GM18498 (cell line): ENCODE measurements around the gene NTNG1.
"Not testable (repeated sequence)": the region's sequence is repeated elsewhere in the genome, so short reads cannot be mapped to it uniquely, and the experiment has no call there.

Experiments used
- ATAC-seq: cut with Tn5 transposase; IDR thresholded peaks from one replicate; pipeline ENCODE4 v1.9.1; 2021; ENCODE audit warnings: mild to moderate bottlenecking, moderate library complexity; ENCODE audit not compliant: unreplicated experiment

Gene NTNG1

DNA sequence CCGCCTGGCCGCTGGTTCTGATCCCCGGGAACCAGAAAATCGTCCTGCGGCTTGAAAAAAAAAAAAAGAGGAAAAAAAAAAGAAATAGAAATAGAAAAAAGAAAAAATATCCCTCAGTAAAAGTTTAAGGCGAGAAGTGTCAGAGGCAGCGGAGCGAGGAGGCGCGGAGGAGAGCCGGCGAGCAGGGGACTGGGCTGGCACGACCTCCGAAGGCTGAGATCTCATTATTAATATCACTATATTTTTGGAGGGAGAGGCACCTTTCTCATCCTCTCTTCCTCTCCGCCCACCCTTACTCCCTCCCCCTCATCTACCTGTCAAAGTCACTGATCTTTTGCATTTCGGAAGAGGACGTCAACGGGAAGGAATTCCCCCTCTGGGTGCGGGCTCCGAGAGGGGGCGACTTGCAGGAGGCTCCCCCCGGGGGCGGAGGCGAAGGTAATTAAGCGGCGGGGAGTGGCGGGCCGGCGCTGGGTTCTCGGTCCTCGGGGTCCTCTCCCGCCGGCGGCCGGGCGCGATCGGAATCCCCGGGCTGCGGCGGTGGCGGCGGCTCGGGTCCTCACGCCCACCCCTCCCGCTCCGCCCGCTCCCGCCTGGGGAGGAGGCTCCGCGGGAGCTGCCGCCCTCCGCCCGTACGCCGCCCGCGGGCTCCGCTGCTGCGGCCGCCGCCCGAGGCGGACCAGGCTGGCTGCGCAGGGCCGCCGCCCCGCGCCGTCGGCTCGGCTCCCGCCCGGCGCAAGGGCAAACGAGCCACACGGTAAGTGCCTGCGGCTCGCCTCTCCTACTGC lies at the start of gene NTNG1:
Gene NTNG1 (plus strand): TSS at position 337 of the 788 bp plus-strand sequence.
- ATAC-seq: peak; percentile 43

- ATAC-seq: no peak
Observed at GRCh38 chr1:107091418-107091817, 49.4 kb upstream of the NTNG1 start.

GRCh38 chr1:107093395-107093794 lies 47.4 kb upstream of the NTNG1 start:
- ATAC-seq: not testable (repeated sequence)

GRCh38 chr1:107095647-107096046 lies 45.2 kb upstream of the NTNG1 start:
- no peak for ATAC-seq

GRCh38 chr1:107096690-107097089 lies 44.1 kb upstream of the NTNG1 start:
- ATAC-seq: no peak

DNA sequence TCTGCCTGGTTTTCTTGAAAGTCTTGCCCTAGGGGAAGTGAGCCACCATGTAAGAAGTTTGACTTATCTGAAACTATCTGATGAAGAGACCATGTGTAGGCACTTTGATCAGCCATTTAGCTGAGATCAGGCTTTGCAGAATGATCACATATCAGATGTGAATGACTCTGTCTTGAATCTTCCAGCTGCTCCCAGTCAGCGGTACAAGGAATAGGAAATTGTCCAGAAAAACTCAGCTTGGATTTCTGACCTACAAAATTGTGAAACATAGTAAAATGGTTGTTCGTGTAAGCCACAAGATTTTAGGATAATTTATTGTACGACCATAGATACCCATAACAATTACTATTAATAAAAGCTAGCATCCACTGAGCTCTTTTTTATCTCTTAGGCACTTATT lies 41.9 kb upstream of the NTNG1 start:
- no peak for ATAC-seq

GRCh38 chr1:107100331-107100984 lies 40.4 kb upstream of the NTNG1 start:
- no peak for ATAC-seq

DNA sequence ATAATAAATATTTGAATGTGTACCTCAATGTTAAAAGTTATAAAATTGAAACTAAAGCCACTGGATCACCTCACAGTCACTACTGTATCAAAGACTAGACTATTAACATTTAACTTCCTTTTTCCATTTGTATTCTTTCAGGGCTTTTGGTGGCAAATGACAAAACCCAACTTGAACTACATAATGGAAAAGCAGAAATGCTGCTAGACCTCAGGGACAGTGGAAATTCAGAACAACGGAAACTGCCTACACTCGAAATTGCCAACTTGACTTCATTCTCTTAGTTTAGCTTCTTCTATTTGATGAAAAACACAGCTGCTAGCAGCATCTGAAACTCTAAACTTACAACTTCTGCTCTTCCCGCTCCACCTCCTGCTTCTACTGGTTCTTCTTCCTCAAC lies 34.9 kb upstream of the NTNG1 start:
- ATAC-seq: no peak

DNA sequence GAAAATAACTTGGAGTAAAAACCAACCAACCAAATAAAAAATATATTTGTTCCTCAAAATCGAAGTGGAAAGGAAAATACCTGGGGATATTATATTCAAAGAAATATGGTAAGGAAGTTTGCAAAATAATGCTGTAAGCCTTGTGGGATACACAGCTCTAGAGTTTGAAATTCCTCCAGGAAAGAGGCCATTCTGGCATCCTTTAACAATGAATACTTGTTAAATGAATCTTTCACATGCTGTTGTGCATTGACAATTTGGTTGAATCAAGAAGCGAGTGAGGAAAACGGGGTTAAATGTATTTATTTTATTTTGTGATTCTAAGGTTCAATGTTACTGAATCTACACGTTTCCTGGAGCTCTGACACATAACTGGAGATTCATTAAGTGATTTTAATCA lies 30.5 kb upstream of the NTNG1 start:
- no peak for ATAC-seq

GRCh38 chr1:107116306-107116790 lies 24.5 kb upstream of the NTNG1 start:
- no peak for ATAC-seq

DNA sequence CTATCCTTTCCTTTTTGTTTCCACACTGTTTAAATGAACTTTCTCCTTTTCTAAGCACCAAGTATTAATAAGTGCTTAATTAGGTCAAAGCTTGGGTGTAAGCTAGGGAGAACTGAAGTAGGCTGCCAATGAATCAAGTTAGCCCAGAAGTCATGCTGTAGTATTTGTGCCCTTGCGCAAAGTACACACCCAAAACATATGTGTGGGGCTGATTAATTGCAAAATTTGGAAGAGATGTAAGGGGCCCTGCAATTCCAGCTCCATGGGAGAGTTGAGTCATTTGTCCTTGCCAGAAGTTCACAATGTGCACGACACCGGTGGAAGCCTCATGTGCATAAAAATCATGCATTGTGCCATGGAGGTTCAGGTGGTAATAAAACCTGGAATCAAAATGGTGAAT lies 18.6 kb upstream of the NTNG1 start:
- ATAC-seq: no peak

DNA sequence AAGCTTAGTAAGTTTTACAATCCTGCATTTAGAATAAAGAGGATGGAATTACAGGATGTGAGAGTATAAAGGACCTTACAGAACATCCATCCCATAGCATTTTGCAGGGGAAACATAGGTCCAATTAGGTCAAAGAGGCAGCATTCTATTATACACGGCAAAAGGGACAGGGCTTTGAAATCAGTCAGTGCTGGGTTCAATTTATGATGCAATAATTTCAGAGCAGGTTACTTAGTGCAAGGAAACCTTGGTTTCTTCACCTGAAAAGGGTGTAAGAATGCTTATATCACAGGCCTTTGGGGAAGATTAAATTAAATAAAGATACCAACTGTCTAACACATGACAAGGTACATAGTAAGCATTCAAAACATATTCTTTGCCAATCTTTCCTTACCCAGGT lies 17.1 kb upstream of the NTNG1 start:
- no peak for ATAC-seq

DNA sequence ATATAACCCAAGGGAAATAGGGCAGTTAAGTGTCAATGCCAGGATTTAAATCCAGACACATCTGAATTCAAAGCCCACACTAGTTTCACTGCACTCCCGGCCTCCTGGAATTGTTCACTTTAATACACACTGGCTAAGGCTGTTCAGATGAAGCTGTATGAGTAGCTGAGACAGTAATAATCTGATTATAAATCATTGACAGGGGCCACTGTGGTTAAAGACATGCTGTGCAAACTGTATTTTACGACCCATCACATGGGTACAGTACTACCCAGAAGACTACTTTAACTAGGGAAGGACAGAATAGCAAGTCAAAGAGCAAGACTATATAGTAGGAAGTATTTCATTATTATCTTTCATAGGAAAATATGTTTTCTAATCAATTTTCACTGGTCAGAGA lies 16.1 kb upstream of the NTNG1 start:
- no peak for ATAC-seq

- ATAC-seq: no peak
Observed at GRCh38 chr1:107132195-107132594, 8.6 kb upstream of the NTNG1 start.

GRCh38 chr1:107132780-107133179 lies 8.1 kb upstream of the NTNG1 start:
- no peak for ATAC-seq

DNA sequence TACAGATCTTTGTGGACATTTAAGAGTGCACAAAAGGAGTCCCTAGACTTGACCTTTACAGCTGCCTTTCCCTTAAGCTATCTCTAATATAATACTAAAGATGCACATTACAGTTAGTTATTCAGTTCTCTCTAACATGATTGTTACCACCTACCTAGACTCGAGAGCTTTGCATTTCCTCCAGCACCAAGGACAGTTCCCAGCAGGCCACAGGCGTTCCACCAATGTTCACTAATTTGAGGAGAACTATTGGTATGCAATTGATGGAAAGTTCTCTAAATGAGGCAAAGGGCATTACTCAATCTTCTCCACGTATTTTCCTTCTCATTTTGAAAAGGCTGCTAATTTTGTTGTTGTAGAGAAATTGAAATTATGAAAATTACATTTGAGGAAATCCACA lies 5.4 kb upstream of the NTNG1 start:
- no peak for ATAC-seq

DNA sequence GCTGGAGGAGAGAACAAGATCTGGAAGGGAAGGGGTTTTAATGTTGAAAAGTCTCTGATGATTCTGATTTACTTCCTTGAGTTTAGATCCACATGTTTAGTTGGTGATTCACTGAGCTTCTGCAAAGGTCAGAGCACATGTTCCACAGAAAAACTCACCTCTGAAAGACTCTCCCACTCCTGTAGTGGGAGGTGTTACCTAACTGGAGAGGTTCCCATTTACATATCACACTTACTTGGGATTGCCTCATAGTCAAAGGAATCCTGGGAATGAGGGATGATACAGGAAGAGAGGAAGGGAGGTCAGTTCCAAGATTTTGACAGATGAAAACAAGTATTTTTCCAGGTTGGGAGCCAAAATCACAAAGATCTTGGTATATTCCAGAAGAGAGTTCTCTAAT lies 2.7 kb upstream of the NTNG1 start:
- ATAC-seq: no peak

DNA sequence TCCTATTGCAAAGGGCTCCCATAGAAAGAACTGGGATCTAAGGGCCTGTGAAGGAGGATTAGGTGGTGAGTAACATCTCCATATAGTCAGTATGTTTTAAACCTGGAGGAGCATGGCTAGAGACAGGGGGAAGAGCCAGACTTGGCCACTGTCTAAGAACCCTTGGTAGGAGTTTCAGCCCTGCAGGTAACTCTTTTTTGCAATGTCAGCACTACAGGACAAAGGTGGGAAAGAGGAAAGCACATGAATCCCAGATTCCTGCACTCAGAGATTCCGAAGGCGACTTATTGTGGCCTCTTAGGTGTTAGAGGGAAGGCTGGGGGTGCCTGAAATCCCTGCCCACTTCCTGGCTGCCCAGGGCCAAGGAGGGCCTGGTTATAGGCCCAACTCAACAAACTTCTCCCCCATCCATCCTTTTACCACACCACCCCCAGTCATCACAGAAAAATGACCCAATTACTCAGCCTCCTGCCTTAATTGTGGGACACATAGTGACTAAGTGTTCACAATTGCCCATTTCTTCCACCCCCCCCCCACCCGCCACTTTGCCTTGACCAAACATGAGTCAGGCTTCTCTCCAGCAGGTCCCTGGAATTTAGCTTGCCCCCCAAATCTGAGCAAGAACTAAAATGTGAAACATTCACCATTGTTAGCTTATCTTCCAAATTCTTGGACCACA lies 1.9 kb upstream of the NTNG1 start:
- ATAC-seq: no peak

DNA sequence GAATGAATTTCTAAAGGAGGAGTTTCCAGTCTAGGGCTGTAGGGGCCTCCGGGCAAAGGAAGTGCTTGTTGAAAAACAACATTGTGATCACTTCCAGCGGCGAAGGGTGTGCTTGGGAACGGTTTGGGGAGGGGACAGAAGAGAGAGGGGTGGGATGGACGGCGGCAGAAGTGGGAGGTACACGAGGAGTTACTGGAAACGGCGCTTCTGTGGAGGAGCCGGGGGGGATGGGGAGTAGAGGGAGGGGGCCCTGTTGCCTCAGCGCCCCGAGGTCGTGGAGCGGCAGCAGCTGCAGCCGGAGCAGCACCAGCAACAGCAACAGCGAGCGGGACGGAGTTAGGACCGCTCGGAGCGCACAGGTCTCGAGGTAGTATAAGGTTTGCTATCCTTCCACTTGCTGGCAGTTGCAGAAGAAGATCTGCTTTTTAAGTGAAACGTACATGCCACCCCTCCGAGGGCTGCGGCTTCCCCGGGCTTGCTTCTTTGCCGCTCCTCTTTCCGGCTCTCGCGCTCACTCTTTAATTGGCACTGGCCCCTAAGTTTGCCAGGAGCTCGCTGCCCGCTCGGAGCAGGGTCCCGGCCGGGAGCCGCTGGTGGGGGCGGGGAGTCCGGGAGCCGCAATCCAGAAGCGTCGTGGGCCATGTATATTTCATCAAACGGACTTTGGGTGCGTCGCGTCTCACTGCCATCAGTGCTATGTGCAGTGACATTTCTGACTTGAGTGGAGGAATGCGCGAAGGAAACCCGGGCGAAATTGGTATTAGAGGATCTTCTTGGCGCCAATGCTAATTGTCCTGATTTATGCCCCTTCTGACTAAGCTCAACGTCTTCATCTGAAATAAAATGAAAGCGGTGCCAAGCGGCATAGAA lies 771 bp upstream of the NTNG1 start:
- ATAC-seq: no peak

DNA sequence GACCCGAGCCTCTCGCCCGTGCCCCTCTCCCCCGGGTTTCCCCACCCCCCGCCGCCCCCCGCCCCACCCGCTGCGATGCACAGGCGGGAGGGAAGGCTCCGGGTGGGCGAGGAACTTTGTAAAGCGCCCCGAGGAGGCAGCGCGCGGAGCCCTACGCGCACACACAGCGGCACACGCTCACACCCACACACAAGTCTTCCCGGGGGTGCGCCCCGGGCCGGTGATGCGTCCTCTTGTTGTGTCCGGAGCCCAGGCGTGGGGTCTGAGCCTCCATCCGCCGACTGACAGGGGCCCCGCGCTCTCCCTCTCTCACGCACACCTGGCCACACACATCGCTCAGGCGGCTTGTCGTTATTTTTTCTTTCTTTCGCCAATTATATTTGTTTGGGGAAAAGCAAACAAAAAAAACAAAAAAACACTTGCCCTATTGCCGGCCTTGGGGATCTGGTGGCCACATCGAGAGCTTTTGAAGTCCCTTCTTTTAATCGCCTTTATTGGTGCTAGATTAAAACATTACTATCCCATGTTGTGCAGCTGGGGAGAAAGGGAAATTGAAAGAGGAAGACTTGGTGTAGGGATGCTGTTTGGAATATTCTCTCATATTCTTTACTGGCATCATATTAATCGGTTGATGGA lies 770 bp downstream of the NTNG1 start:
- peak; percentile 41 for ATAC-seq
